IMR-90 (cell line): ENCODE measurements around the gene RBM34.

Source experiments
- CTCF ChIP-seq: conservative IDR thresholded peaks from 2 replicates; pipeline ENCODE4 v1.5.1; 2012; ENCODE audit warnings: mild to moderate bottlenecking, low read depth, low read length, improper control_type of control experiment
- POLR2A ChIP-seq: IDR thresholded peaks from 2 replicates; pipeline ENCODE4 v1.6.1; 2012; ENCODE audit warnings: mild to moderate bottlenecking, low read depth, low read length
- TF ChIP-seq, protein P1 (sequence below): fragments of 150-350 bp; IDR thresholded peaks from 2 replicates; pipeline ENCODE4 v1.6.1; 2016; ENCODE audit warnings: low read depth, mild to moderate bottlenecking, low read length, moderate library complexity, borderline replicate concordance

GRCh38 chr1:235130766-235131270 is 30.2 kb downstream of the RBM34 start:
- TF ChIP-seq CTCF = no peak
- TF ChIP-seq POLR2A = no peak
- TF ChIP-seq, protein P1, sequence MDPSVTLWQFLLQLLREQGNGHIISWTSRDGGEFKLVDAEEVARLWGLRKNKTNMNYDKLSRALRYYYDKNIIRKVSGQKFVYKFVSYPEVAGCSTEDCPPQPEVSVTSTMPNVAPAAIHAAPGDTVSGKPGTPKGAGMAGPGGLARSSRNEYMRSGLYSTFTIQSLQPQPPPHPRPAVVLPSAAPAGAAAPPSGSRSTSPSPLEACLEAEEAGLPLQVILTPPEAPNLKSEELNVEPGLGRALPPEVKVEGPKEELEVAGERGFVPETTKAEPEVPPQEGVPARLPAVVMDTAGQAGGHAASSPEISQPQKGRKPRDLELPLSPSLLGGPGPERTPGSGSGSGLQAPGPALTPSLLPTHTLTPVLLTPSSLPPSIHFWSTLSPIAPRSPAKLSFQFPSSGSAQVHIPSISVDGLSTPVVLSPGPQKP = no peak
